Loucy (cell line): Measurements from ENCODE around the gene UQCRC1.

Source experiments
- H2AFZ ChIP-seq: fragments of 200-600 bp; sonication (generic); 2 replicates; pipeline ENCODE4 v1.6.0; 2016; ENCODE audit warnings: antibody characterized with exemption, mild to moderate bottlenecking, low read length, moderate library complexity
- H3F3A ChIP-seq: fragments of 200-600 bp; 2 replicates; pipeline ENCODE4 v1.6.0; 2016; ENCODE audit warnings: antibody characterized with exemption, low read depth, mild to moderate bottlenecking
- H3K27me3 ChIP-seq: fragments of 200-600 bp; sonication (generic); 2 replicates; pipeline ENCODE4 v1.6.1; 2014; ENCODE audit warnings: low read length, mild to moderate bottlenecking; ENCODE audit not compliant: insufficient read depth, poor library complexity, severe bottlenecking
- H3K36me3 ChIP-seq: fragments of 200-600 bp; sonication (generic); 2 replicates; pipeline ENCODE4 v1.6.1; 2016; ENCODE audit warnings: low read length; ENCODE audit not compliant: insufficient read depth
- H3K4me1 ChIP-seq: fragments of 200-600 bp; sonication (generic); 2 replicates; pipeline ENCODE4 v1.5.1; 2014; ENCODE audit warnings: low read length, mild to moderate bottlenecking; ENCODE audit not compliant: insufficient read depth, poor library complexity, severe bottlenecking
- H3K4me2 ChIP-seq: fragments of 200-600 bp; sonication (generic); 2 replicates; pipeline ENCODE4 v1.6.0; 2014; ENCODE audit warnings: antibody characterized with exemption, low read length, low read depth, mild to moderate bottlenecking; ENCODE audit not compliant: poor library complexity, severe bottlenecking
- H3K4me3 ChIP-seq: fragments of 200-600 bp; sonication (generic); 2 replicates; pipeline ENCODE4 v1.5.1; 2014; ENCODE audit warnings: low read length, mild to moderate bottlenecking, mixed read lengths; ENCODE audit not compliant: poor library complexity, severe bottlenecking
- H3K79me2 ChIP-seq: fragments of 200-600 bp; sonication (generic); 2 replicates; pipeline ENCODE4 v1.6.1; 2014; ENCODE audit warnings: low read length; ENCODE audit not compliant: insufficient read depth
- H3K9ac ChIP-seq: fragments of 200-600 bp; sonication (generic); 2 replicates; pipeline ENCODE4 v1.6.0; 2014; ENCODE audit warnings: mild to moderate bottlenecking, low read depth, low read length, moderate library complexity; ENCODE audit not compliant: poor library complexity, severe bottlenecking
- H3K9me2 ChIP-seq: fragments of 200-600 bp; sonication (generic); replicated peaks from 2 replicates; pipeline ENCODE4 v1.6.1; 2016; ENCODE audit warnings: low read depth, low read length, mixed read lengths
- H3K9me3 ChIP-seq: fragments of 200-600 bp; sonication (generic); 2 replicates; pipeline ENCODE4 v1.6.1; 2014; ENCODE audit warnings: mild to moderate bottlenecking, antibody characterized with exemption, low read length, low read depth; ENCODE audit not compliant: insufficient read depth
- H4K20me1 ChIP-seq: fragments of 200-600 bp; sonication (generic); 2 replicates; pipeline ENCODE4 v1.6.0; 2014; ENCODE audit warnings: antibody characterized with exemption, low read length, mild to moderate bottlenecking; ENCODE audit not compliant: insufficient read depth, poor library complexity, severe bottlenecking
- CTCF ChIP-seq: fragments of 200-600 bp; sonication (generic); conservative IDR thresholded peaks from 2 replicates; pipeline ENCODE4 v1.5.1; 2014; ENCODE audit warnings: mild to moderate bottlenecking, antibody characterized with exemption, low read length
- EZH2phosphoT487 ChIP-seq: fragments of 200-600 bp; IDR thresholded peaks from 2 replicates; pipeline ENCODE4 v1.6.1; 2018; ENCODE audit warnings: antibody characterized with exemption, mild to moderate bottlenecking, moderate library complexity, borderline replicate concordance

The UQCRC1 gene

GRCh38 chr3:48623851-48624547, 14.6 kb upstream of the UQCRC1 start:
- TF ChIP-seq CTCF (no peak), EZH2phosphoT487 (no peak)
- H3K27me3 ChIP-seq = no peaks in the 10 kb centered on the region
- H3K9ac ChIP-seq = peak overlapping the region; percentile 55
- H3F3A ChIP-seq = no peaks in the 10 kb centered on the region
- H4K20me1 ChIP-seq = no peaks in the 10 kb centered on the region
- H3K36me3 ChIP-seq = peaks cover 29% of the 10 kb centered on the region; the same call in 1 of the 2 replicates
- peaks cover 19% of the 10 kb centered on the region for H3K4me1 ChIP-seq
- H3K4me3 ChIP-seq = peak overlapping the region; percentile 45
- H3K4me2 ChIP-seq = peak overlapping the region; percentile 67
- no peaks in the 10 kb centered on the region for H3K9me3 ChIP-seq
- no peaks in the 10 kb centered on the region for H3K79me2 ChIP-seq
- no peaks in the 10 kb centered on the region for H3K9me2 ChIP-seq
- no peak overlapping the region for H2AFZ ChIP-seq

GRCh38 chr3:48621461-48621869, 12.0 kb upstream of the UQCRC1 start, which contains the start of gene TMEM89:
Gene TMEM89, minus strand, starts transcription at chr3:48621769. Its CDS starts 13 bp downstream, at chr3:48621756.
- H3K27me3 ChIP-seq = no peaks in the 10 kb centered on the region
- no peak within 1 kb of the TSS for H3K4me3 ChIP-seq
- H3K36me3 ChIP-seq = peaks cover 5% of the 10 kb centered on the region; the same call in 1 of the 2 replicates
- H3K9ac ChIP-seq = no peak within 1 kb of the TSS
- TF ChIP-seq CTCF (no peak), EZH2phosphoT487 (no peak)
- no peaks in the 10 kb centered on the region for H3K9me2 ChIP-seq
- H3F3A ChIP-seq = no peaks in the 10 kb centered on the region
- no peak within 1 kb of the TSS for H2AFZ ChIP-seq
- no peak within 1 kb of the TSS for H3K4me2 ChIP-seq
- no peaks in the 10 kb centered on the region for H3K79me2 ChIP-seq
- no peaks in the 10 kb centered on the region for H4K20me1 ChIP-seq
- H3K4me1 ChIP-seq = peaks cover 19% of the 10 kb centered on the region
- peaks cover 7% of the 10 kb centered on the region; the same call in 1 of the 2 replicates for H3K9me3 ChIP-seq

GRCh38 chr3:48619541-48620524, 10.4 kb upstream of the UQCRC1 start:
- Histone ChIP-seq H3K4me2 (no peak overlapping the region), H3F3A (no peaks in the 10 kb centered on the region), H3K4me1 (peaks cover 12% of the 10 kb centered on the region), H3K36me3 (no peaks in the 10 kb centered on the region), H2AFZ (no peak overlapping the region), H3K9me2 (no peaks in the 10 kb centered on the region), H3K79me2 (no peaks in the 10 kb centered on the region), H4K20me1 (no peaks in the 10 kb centered on the region), H3K27me3 (no peaks in the 10 kb centered on the region), H3K9ac (no peak overlapping the region), H3K4me3 (no peak overlapping the region), H3K9me3 (peaks cover 7% of the 10 kb centered on the region; the same call in 1 of the 2 replicates)
- TF ChIP-seq CTCF (no peak), EZH2phosphoT487 (no peak)
